ENCODE data around the gene CROCC2.

Gene CROCC2

GRCh38 chr2:240875228-240876034 lies 30.7 kb upstream of the CROCC2 start:
- no peak for DNase-seq (ENCODE audit: low spot score)

- DNase-seq (ENCODE audit: low spot score): no peak
Observed at GRCh38 chr2:240876035-240876474, 30.1 kb upstream of the CROCC2 start.

GRCh38 chr2:240876475-240877251 lies 29.5 kb upstream of the CROCC2 start:
- no peak for DNase-seq (ENCODE audit: low spot score)

- DNase-seq (ENCODE audit: low spot score): no peak
Observed at GRCh38 chr2:240877460-240878340, 28.4 kb upstream of the CROCC2 start.

GRCh38 chr2:240878341-240878936 lies 27.7 kb upstream of the CROCC2 start:
- no peak for DNase-seq (ENCODE audit: low spot score)

GRCh38 chr2:240879105-240879504 lies 27.0 kb upstream of the CROCC2 start:
- DNase-seq (ENCODE audit: low spot score): no peak

- no peak for DNase-seq (ENCODE audit: low spot score)
Observed at GRCh38 chr2:240881913-240882312, 24.2 kb upstream of the CROCC2 start.

GRCh38 chr2:240884221-240884620 lies 21.9 kb upstream of the CROCC2 start:
- no peak for DNase-seq (ENCODE audit: low spot score)

GRCh38 chr2:240884745-240885144 lies 21.4 kb upstream of the CROCC2 start:
- DNase-seq (ENCODE audit: low spot score): no peak

- no peak for DNase-seq (ENCODE audit: low spot score)
Observed at GRCh38 chr2:240885566-240885965, 20.6 kb upstream of the CROCC2 start.

GRCh38 chr2:240886023-240886565 lies 20.0 kb upstream of the CROCC2 start:
- DNase-seq (ENCODE audit: low spot score): no peak

- DNase-seq (ENCODE audit: low spot score): no peak
Observed at GRCh38 chr2:240886678-240887609, 19.2 kb upstream of the CROCC2 start.

- no peak for DNase-seq (ENCODE audit: low spot score)
Observed at GRCh38 chr2:240887631-240888030, 18.5 kb upstream of the CROCC2 start.

- DNase-seq (ENCODE audit: low spot score): no peak
Observed at GRCh38 chr2:240888130-240888889, 17.8 kb upstream of the CROCC2 start.

GRCh38 chr2:240888890-240889573 lies 17.1 kb upstream of the CROCC2 start:
- no peak for DNase-seq (ENCODE audit: low spot score)

- DNase-seq (ENCODE audit: low spot score): no peak
Observed at GRCh38 chr2:240889601-240890560, 16.3 kb upstream of the CROCC2 start.

- DNase-seq (ENCODE audit: low spot score): no peak
Observed at GRCh38 chr2:240890691-240891090, 15.4 kb upstream of the CROCC2 start.
